B cell (primary cell): ENCODE results near the gene C11orf21. TPM values are rescaled to one million over a fixed set of nuclear protein-coding genes. Genes with fewer than 3 reads are reported as not detected.

ENCODE experiments used
- ATAC-seq: fragments of 200-7000 bp; cut with Tn5 transposase; one replicate; pipeline ENCODE4 v1.10.0; 2021; ENCODE audit warnings: low read depth, mild to moderate bottlenecking, moderate number of reproducible peaks, moderate library complexity
- CTCF ChIA-PET: fragments of 350-600 bp; sonication (Branson Sonifier 250); formaldehyde crosslinking; loops from one replicate; lab custom pipeline; 2021; ENCODE audit warnings: antibody characterized with exemption, inconsistent platforms; lab: Charles Lee
- POLR2A ChIA-PET: fragments of 350-600 bp; sonication (Branson Sonifier 250); formaldehyde crosslinking; loops from one replicate; lab custom pipeline; 2021; ENCODE audit warnings: antibody characterized with exemption; lab: Charles Lee
- DNase-seq: peaks from one replicate; pipeline ENCODE4 v3.0.0; 2013
- H2AFZ ChIP-seq: 2 replicates; pipeline ENCODE4 v1.6.1; 2012; ENCODE audit warnings: mild to moderate bottlenecking, low read depth, low read length; ENCODE audit not compliant: insufficient read depth, poor library complexity, severe bottlenecking
- H3K27ac ChIP-seq, 2 donors: 1 replicate in 1 of 2; 2 replicates in 1 of 2; pipeline ENCODE4 v1.5.1; 2012 to 2013; ENCODE audit warnings: low read length in 2 of 2, mild to moderate bottlenecking in 2 of 2, moderate library complexity in 1 of 2
- H3K27me3 ChIP-seq, 4 experiments: fragments of 200-600 bp in 1 of 4; sonication (generic) in 1 of 4; replicated peaks in 1 of 4; 1 replicate in 2 of 4; 2 replicates in 2 of 4; pipeline versions ENCODE4 v1.6.1 to v1.7.0; 2013 to 2016; ENCODE audit warnings: low read length in 3 of 4, mild to moderate bottlenecking in 2 of 4, mixed read lengths in 1 of 4, moderate library complexity in 1 of 4; ENCODE audit not compliant: insufficient read depth in 4 of 4, control insufficient read depth in 3 of 4; ENCODE audit errors: control extremely low read depth in 1 of 4
- H3K36me3 ChIP-seq, 2 experiments: replicated peaks in 1 of 2; 1 replicate in 1 of 2; 2 replicates in 1 of 2; pipeline versions ENCODE4 v1.6.1 to v1.7.1; 2013; ENCODE audit warnings: low read length in 1 of 2; ENCODE audit not compliant: insufficient read depth in 2 of 2, control insufficient read depth in 1 of 2; ENCODE audit errors: control extremely low read depth in 1 of 2, extremely low read depth in 1 of 2
- H3K4me1 ChIP-seq, 2 donors: fragments of 200-600 bp in 1 of 2; sonication (generic) in 1 of 2; 1 replicate in 1 of 2; 2 replicates in 1 of 2; pipeline versions ENCODE4 v1.5.1 to v1.6.1; 2013 to 2017; ENCODE audit warnings: low read length in 2 of 2; ENCODE audit not compliant: control insufficient read depth in 2 of 2, insufficient read depth in 2 of 2
- H3K4me2 ChIP-seq: replicated peaks from 2 replicates; pipeline ENCODE3; 2012; ENCODE audit warnings: mild to moderate bottlenecking, low read depth, low read length; ENCODE audit not compliant: poor library complexity, severe bottlenecking
- H3K4me3 ChIP-seq, 5 experiments: fragments of 200-600 bp in 1 of 5; sonication (generic) in 1 of 5; 1 replicate in 3 of 5; 2 replicates in 2 of 5; pipeline versions ENCODE4 v1.5.1 to v1.7.0; 2011 to 2016; ENCODE audit warnings: low read length in 4 of 5, mild to moderate bottlenecking in 4 of 5, low read depth in 2 of 5, control low read depth in 1 of 5, moderate library complexity in 1 of 5; ENCODE audit not compliant: insufficient read depth in 1 of 5; ENCODE audit errors: control extremely low read depth in 1 of 5, extremely low read depth in 1 of 5
- H3K79me2 ChIP-seq: fragments of 200-600 bp; sonication (generic); one replicate; pipeline ENCODE4 v1.6.0; 2016; ENCODE audit warnings: low read length; ENCODE audit not compliant: control insufficient read depth, insufficient read depth
- H3K9ac ChIP-seq: fragments of 200-600 bp; sonication (generic); 2 replicates; pipeline ENCODE4 v1.6.1; 2017; ENCODE audit warnings: mild to moderate bottlenecking, low read length, moderate library complexity
- H3K9me3 ChIP-seq, 3 donors: one replicate each; pipeline versions ENCODE4 v1.6.1 to v1.7.1; 2013; ENCODE audit warnings: low read length in 2 of 3; ENCODE audit not compliant: control insufficient read depth in 2 of 3, insufficient read depth in 1 of 3; ENCODE audit errors: control extremely low read depth in 1 of 3
- H4K20me1 ChIP-seq: 2 replicates; pipeline ENCODE4 v1.6.0; 2012; ENCODE audit warnings: mild to moderate bottlenecking, low read length; ENCODE audit not compliant: insufficient read depth, control insufficient read depth, poor library complexity, severe bottlenecking
- H3K27ac Mint-ChIP-seq: one replicate; pipeline ENCODE4 v1.8.0; 2021; ENCODE audit warnings: mixed read lengths
- H3K27me3 Mint-ChIP-seq: one replicate; pipeline ENCODE4 v1.8.0; 2021; ENCODE audit warnings: mixed read lengths
- H3K4me1 Mint-ChIP-seq: one replicate; pipeline ENCODE4 v1.8.0; 2021; ENCODE audit warnings: mixed read lengths
- H3K4me3 Mint-ChIP-seq: one replicate; pipeline ENCODE4 v1.8.0; 2021; ENCODE audit warnings: mixed read lengths
- H3K9me3 Mint-ChIP-seq: one replicate; pipeline ENCODE4 v1.8.0; 2022; ENCODE audit warnings: mixed read lengths; ENCODE audit not compliant: insufficient read depth
- EZH2 ChIP-seq: IDR thresholded peaks from 2 replicates; pipeline ENCODE4 v1.6.1; 2012; ENCODE audit warnings: borderline replicate concordance, low read depth, mild to moderate bottlenecking, moderate library complexity, low read length; ENCODE audit not compliant: insufficient read depth, poor library complexity, severe bottlenecking
- WGBS: methylation state at CpG from one replicate; pipeline ENCODE4 v1.1.5; 2013; ENCODE audit warnings: missing lambda C conversion rate; ENCODE audit not compliant: insufficient coverage; 5-methylcytosine and 5-hydroxymethylcytosine counted together
- intact Hi-C: fragments of 100-400 bp; cut with micrococcal nuclease; formaldehyde crosslinking; loops from one replicate; pipeline ENCODE4 v1.10.0; 2022
- polyA plus RNA-seq: library from polyadenylated mRNA; depleted of rRNA; stranded (reverse); fragments of >200 nt; gene quantifications from 2 replicates; pipeline ENCODE4 v1.2.3, GENCODE V29; 2012
- total RNA-seq, 2 donors: library from RNA; stranded (reverse); fragments of 120-200 nt in 1 of 2; gene quantifications; 1 replicate in 1 of 2; 2 replicates in 1 of 2; pipeline versions ENCODE4 v1.2.3 to v1.2.4, GENCODE V29; 2013 to 2022
- TF ChIP-seq, protein P1 (sequence below): fragments of 200-600 bp; IDR thresholded peaks from one replicate; pipeline ENCODE4 v1.8.0; 2022; ENCODE audit warnings: antibody characterized with exemption, mild to moderate bottlenecking

C11orf21 gene
- total and polyA plus RNA-seq, 2 donors (not counting 1 experiment from before 2014, with no cell fraction given) = 22.8 to 38.9 TPM

DNA sequence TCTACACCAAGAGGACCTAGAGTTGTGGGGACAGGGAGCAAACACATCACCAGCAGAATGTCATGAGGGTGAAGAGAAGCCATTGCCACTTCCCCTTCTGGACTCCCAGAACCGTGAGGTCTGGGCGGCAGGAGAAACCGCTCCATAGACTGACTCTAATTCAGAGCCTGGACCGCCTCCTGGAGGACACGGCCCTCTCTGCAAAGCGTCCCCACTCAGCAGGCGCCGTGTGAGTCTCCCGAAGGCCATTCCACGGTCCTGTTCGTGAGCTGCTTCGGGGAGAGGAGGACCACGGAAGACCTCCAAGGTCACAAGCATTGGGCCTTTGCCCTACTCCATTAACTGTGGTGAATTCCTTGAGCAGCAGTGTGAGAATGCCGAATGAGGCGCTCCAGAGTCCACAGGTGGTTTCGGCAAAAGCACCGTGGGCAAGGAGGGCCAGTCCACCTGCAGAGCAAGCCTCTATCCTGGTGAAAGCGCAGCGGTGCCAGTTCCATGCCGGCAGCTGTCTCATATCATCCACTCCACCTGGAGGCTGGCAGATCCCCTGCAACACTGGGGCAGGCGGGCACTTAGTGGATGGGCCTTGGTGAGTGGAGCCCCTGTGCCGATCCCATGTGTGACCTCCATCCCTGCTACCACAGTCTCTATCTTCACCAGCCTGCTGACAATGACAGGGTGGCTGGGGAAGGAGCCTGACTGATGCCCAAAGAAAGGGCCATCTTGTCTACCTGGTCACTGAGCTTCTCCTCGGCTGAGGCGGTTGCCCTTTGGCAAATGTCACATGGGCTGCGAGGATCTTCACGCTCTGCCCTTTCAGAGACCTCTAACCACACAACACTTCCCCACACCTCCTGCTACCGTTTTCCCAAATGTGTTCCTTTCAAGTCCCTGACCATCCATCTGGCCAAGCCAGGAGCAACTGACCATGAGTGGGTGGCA lies 7.5 kb downstream of the C11orf21 start:
- Histone ChIP-seq H3K4me1 (peaks cover 8 to 12% of the 10 kb centered on the region in 2 donors), H3K9me3 (no peaks in the 10 kb centered on the region), H3K4me2 (no peak overlapping the region), H3K79me2 (no peaks in the 10 kb centered on the region), H3K9ac (no peak overlapping the region), H3K4me3 (no peak overlapping the region), H3K27me3 (no peaks in the 10 kb centered on the region), H4K20me1 (no peaks in the 10 kb centered on the region), H3K27ac (no peak overlapping the region), H2AFZ (no peak overlapping the region), H3K36me3 (peaks cover 3 to 7% of the 10 kb centered on the region in 2 experiments)
- H3K9me3 Mint-ChIP-seq = no peaks in the 10 kb centered on the region
- ChIA-PET CTCF (interaction anchor here (0.8 to 1.5 kb wide), 4 partner anchors 11 to 237 kb away, joined by 3 to 6 read pairs (median 4); no protein-coding TSS in a partner anchor), POLR2A (interaction anchor here (0.6 kb wide), 1 partner anchor 14 kb away, joined by 4 read pairs; no protein-coding TSS in a partner anchor)
- ATAC-seq (no peak), DNase-seq (no peak)
- H3K4me1 Mint-ChIP-seq = peaks cover 25% of the 10 kb centered on the region
- H3K27me3 Mint-ChIP-seq = peaks cover 8% of the 10 kb centered on the region
- 73% methylated on average over 25 of the region's 27 CpGs for WGBS
- H3K27ac Mint-ChIP-seq = no peak overlapping the region
- intact Hi-C loops = no loop called here
- H3K4me3 Mint-ChIP-seq = no peak overlapping the region
- no peak for TF ChIP-seq EZH2
- TF ChIP-seq, protein P1, sequence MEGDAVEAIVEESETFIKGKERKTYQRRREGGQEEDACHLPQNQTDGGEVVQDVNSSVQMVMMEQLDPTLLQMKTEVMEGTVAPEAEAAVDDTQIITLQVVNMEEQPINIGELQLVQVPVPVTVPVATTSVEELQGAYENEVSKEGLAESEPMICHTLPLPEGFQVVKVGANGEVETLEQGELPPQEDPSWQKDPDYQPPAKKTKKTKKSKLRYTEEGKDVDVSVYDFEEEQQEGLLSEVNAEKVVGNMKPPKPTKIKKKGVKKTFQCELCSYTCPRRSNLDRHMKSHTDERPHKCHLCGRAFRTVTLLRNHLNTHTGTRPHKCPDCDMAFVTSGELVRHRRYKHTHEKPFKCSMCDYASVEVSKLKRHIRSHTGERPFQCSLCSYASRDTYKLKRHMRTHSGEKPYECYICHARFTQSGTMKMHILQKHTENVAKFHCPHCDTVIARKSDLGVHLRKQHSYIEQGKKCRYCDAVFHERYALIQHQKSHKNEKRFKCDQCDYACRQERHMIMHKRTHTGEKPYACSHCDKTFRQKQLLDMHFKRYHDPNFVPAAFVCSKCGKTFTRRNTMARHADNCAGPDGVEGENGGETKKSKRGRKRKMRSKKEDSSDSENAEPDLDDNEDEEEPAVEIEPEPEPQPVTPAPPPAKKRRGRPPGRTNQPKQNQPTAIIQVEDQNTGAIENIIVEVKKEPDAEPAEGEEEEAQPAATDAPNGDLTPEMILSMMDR = no peak

DNA sequence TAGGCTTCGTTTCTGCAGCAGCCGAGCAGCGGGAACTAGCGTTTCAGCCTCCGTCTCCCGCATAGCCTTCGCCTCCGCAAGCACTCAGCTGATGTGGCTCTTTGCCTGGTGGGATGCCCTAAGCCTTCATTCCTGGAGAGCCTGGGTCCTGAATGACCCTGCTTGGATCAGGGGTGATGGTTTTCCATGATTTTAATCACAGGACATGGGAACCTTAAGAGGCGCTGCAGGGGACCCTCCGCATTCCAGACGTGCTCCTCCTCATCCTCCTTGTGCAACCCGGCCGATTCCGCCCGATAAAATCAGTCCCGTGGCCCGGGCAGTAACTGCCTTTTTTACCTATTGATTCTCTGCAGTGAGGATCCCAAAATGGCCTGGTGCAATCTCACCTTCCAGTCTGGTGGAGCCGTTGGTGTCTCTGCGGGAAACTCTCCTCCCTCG lies 8.2 kb downstream of the C11orf21 start:
- no peaks in the 10 kb centered on the region for H4K20me1 ChIP-seq
- no peak overlapping the region for H2AFZ ChIP-seq
- TF ChIP-seq EZH2 = no peak
- TF ChIP-seq, protein P1 = no peak
- no peak overlapping the region for H3K4me3 ChIP-seq
- DNase-seq (no peak), ATAC-seq (no peak)
- H3K9ac ChIP-seq = no peak overlapping the region
- Mint-ChIP-seq H3K27me3 (peaks cover 11% of the 10 kb centered on the region), H3K4me1 (peaks cover 18% of the 10 kb centered on the region), H3K9me3 (no peaks in the 10 kb centered on the region), H3K4me3 (no peak overlapping the region), H3K27ac (no peak overlapping the region)
- H3K36me3 ChIP-seq = peaks cover 3 to 7% of the 10 kb centered on the region in 2 experiments
- WGBS = 74% methylated on average over 17 of the region's 20 CpGs
- no peak overlapping the region for H3K4me2 ChIP-seq
- CTCF ChIA-PET = no interaction called here
- peaks cover under 1 to 5% of the 10 kb centered on the region in 2 donors for H3K4me1 ChIP-seq
- no peaks in the 10 kb centered on the region for H3K27me3 ChIP-seq
- no peaks in the 10 kb centered on the region for H3K79me2 ChIP-seq
- intact Hi-C loops = no loop called here
- H3K27ac ChIP-seq = no peak overlapping the region
- POLR2A ChIA-PET = no interaction called here
- no peaks in the 10 kb centered on the region for H3K9me3 ChIP-seq
